Measurements from ENCODE around the gene USP22. TPM values are rescaled to one million over a fixed set of nuclear protein-coding genes. Genes with fewer than 3 reads are reported as not detected.

Gene USP22
- total and polyA plus RNA-seq, 2 of the 8 experiments (the other 6 are each of a cell fraction or from before 2014, with no cell fraction given), result 221 to 316 TPM

GRCh38 chr17:21012736-21013135 is 30.1 kb downstream of the USP22 start (continued):
- no peak for TF ChIP-seq KDM5A (IDR thresholded peaks at IDR 0.05; ENCODE audit: low read length)

Measured in H1 (cell line).